Astrocyte (in vitro differentiated cells and primary cell): Measurements from ENCODE around the gene EME1.

ENCODE experiments used
- CTCF ChIP-seq: IDR thresholded peaks from 2 replicates; pipeline ENCODE4 v1.5.1; 2011; ENCODE audit warnings: low read depth, mild to moderate bottlenecking, inconsistent platforms, low read length, moderate library complexity; ENCODE audit not compliant: insufficient read depth
- EZH2 ChIP-seq: IDR thresholded peaks from 2 replicates; pipeline ENCODE4 v1.6.1; 2012; ENCODE audit warnings: mild to moderate bottlenecking, low read length, inconsistent platforms; ENCODE audit not compliant: insufficient read depth

- no peak for TF ChIP-seq CTCF
- no peak for TF ChIP-seq EZH2
Measured at GRCh38 chr17:50330151-50330775, 42.8 kb upstream of the EME1 start.
